HG02571 (cell line): ENCODE results near the gene CFTR.

Experiments used
- ATAC-seq: cut with Tn5 transposase; IDR thresholded peaks from one replicate; pipeline ENCODE4 v1.9.1; 2021; ENCODE audit warnings: mild to moderate bottlenecking, moderate library complexity; ENCODE audit not compliant: unreplicated experiment

Gene CFTR

GRCh38 chr7:117582219-117582704, 102.4 kb downstream of the CFTR start:
- no peak for ATAC-seq

GRCh38 chr7:117587931-117588330, 108.1 kb downstream of the CFTR start:
- ATAC-seq: no peak

GRCh38 chr7:117588352-117588794, 108.5 kb downstream of the CFTR start:
- no peak for ATAC-seq

- ATAC-seq: no peak
Measured at GRCh38 chr7:117590191-117590590, 110.4 kb downstream of the CFTR start.

- ATAC-seq: no peak
Measured at GRCh38 chr7:117592011-117592635, 112.3 kb downstream of the CFTR start.

- no peak for ATAC-seq
Measured at GRCh38 chr7:117596134-117596533, 116.3 kb downstream of the CFTR start.

- no peak for ATAC-seq
Measured at GRCh38 chr7:117597755-117598154, 117.9 kb downstream of the CFTR start.

- no peak for ATAC-seq
Measured at GRCh38 chr7:117600911-117601310, 121.1 kb downstream of the CFTR start.

- no peak for ATAC-seq
Measured at GRCh38 chr7:117603627-117604026, 123.8 kb downstream of the CFTR start.

- ATAC-seq: no peak
Measured at GRCh38 chr7:117605712-117606111, 125.9 kb downstream of the CFTR start.

GRCh38 chr7:117606132-117606531, 126.3 kb downstream of the CFTR start:
- ATAC-seq: no peak

- no peak for ATAC-seq
Measured at GRCh38 chr7:117610396-117610795, 130.6 kb downstream of the CFTR start.

GRCh38 chr7:117612637-117613036, 132.8 kb downstream of the CFTR start:
- ATAC-seq: no peak

GRCh38 chr7:117616694-117617093, 136.9 kb downstream of the CFTR start:
- no peak for ATAC-seq

GRCh38 chr7:117619681-117620080, 139.9 kb downstream of the CFTR start:
- ATAC-seq: no peak

- no peak for ATAC-seq
Measured at GRCh38 chr7:117621075-117621618, 141.3 kb downstream of the CFTR start.

GRCh38 chr7:117623606-117624005, 143.8 kb downstream of the CFTR start:
- no peak for ATAC-seq

GRCh38 chr7:117630501-117630900, 150.7 kb downstream of the CFTR start:
- ATAC-seq: no peak

- no peak for ATAC-seq
Measured at GRCh38 chr7:117630907-117631564, 151.2 kb downstream of the CFTR start.

- no peak for ATAC-seq
Measured at GRCh38 chr7:117631652-117632051, 151.8 kb downstream of the CFTR start.

GRCh38 chr7:117637937-117638336, 158.1 kb downstream of the CFTR start:
- no peak for ATAC-seq

- ATAC-seq: no peak
Measured at GRCh38 chr7:117639966-117640365, 160.1 kb downstream of the CFTR start.
